IPS-NIHi7 (cell line): Measurements from ENCODE around the gene MYO18B.

Source experiments
- DNase-seq: peaks from one replicate; pipeline ENCODE4 v3.0.0; 2012; ENCODE audit warnings: mixed read lengths; ENCODE audit errors: extremely low spot score

The MYO18B gene

DNA sequence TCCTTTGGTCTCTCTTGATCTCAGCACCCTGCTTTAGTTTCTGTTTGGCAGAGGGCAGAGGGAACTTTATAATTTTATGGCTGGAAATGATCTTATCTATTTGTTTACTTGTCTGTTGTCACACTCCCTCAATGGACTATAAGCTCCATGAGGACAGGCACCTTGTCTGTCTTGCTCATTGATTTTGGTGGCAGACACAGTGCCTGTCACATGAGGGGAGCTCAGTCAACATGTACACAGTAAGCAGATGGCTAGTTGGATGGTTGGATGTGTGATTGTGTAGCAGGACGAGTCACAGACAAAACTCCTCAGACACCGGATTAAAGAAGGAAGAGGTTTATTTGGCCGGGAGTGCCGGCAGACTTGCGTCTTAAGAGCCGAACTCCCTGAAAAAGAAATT, 80.4 kb downstream of the MYO18B start:
- DNase-seq: no peak

DNA sequence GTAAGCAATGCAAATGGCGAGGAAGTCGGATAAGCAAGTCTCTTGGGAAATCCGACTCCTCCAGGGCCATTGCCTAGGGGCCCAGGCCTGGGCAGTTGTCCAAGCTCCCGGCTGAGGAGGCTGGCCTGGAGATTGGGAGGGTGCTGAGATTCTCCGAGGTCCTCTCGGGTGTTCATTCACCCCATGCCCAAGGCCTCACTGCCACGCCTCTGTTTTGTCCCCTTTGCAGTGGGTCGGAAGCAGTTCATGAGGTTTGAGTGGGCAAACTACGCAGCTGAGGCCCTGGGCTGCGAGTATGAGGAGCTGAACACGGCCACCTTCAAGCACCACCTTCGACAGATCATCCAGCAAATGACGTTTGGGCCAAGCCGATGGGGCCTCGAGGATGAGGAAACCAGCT, 81.3 kb downstream of the MYO18B start:
- DNase-seq: no peak

DNA sequence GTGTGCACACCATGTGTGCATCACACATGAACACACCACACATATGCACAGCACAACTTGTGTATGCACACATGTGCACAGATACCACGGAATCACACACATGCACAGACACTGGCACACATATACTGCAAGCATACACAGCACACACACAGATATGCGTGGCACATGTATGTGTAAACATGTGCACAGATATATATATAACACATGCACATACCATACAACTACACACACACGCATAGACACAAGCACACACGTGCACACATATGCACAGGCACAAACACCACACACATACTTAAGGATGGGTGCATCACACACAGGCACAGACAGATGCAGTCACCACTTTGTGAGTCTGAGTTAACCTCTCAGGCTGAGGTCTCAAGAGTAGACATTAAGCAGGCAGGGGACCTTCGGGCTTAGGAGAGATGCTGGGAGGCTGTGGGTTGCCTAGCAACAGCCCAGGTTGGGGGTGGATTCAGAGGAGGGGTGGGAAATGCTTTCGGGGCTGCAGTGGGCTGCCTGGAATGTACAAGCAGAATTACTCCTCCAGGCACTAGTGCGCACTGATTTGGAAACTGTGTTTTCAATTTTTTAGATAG, 82.9 kb downstream of the MYO18B start:
- DNase-seq: no peak

DNA sequence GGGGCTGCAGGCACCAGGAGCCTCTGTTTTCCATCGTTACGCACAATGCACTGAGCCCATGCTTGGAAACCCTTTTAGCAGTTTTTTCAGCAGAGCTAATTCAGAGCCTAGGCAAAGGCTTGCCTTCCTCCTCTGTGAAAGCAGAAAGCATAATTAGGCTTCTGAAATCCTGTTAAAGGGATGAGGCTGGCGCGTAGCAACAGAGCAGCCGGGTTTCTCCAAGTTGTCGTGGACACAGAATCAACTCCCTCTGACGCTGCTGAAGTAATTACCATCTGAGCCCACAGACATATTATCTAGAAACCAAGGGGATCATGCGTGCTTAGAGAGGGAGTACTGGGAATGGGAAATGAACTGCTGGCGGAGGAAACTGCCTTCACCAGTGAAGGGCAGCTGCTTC, 85.4 kb downstream of the MYO18B start:
- DNase-seq: no peak

DNA sequence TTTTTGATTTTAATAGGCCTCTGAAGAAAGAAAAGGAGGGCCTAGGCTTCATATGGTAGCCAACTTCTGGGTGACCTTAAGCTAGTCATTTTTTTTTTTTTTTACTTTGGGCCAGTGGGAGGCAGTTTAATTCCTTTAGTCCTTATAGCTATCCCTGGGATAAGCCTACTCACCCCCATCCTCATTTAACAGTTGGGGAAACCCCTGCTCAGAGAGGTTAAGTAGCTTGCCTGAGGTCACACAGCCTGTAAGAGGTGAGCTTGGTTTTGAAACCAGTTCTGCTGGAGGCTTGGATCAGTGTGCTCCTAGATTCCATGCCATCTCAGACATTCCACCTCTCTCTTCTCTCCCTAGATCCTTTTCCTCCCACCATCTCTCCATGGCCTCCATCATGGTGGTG, 86.4 kb downstream of the MYO18B start:
- no peak for DNase-seq

DNA sequence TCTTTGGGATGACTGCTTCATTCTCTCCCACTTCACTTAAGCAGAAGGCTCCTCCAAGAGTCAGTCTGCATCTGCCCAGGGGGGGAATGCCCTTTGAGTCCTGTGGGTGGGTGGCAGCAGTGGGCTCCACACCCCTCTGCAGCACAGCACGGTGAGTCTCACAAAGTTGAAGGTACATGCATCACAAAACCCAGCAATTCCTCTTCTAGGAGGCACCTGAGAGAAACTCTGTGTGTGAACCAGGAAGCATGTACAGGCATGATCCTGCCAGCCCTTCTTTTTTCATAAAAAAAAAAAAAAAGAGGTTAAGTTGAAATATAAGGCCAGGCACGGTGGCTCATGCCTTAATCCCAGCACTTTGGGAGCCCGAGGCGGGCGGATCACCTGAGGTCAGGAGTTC, 87.2 kb downstream of the MYO18B start:
- DNase-seq: no peak

DNA sequence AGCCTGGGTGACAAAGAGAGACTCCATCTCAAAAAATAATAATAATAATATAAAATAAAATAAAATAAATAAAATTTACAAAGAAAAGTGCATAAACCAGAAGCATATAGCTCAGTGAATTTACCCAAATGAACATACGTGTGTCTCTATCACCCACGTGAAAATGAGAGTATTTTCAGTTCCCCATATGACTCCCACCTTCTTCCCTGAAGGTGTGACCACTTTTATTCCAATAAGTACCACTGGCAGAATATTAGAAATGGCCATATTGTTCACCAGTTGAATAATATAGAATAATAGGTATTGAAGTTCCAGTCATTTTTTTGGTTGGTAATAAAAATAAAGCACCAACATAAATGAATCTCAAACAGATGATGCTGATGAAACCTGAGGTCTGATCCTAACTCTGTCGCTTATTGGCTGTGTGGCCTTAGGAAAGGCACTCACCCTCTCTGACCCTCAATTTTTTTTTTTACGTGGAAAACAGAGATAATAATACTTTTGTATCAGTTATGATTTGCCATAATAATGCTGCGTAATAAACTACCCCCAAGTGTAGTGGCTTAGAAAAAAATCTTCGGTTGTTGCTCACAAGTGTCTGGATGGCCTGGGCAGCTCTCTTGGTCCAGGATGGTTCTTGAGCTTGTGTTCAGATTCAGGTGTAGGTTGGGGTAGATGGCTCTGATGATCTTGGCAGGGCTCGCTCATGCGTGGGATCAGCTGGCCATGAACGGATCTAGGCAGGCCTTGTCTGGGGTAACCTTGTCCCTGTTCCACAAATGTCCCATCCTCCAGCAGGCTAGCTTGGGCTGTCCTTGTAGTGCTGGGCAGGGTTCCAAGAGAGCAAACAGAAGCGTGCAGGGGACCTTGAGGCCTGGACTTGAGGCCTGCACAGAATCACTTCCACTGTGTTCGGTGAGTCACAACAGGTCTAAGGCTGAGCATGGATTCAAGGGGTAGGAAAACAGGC, 88.1 kb downstream of the MYO18B start:
- no peak for DNase-seq

DNA sequence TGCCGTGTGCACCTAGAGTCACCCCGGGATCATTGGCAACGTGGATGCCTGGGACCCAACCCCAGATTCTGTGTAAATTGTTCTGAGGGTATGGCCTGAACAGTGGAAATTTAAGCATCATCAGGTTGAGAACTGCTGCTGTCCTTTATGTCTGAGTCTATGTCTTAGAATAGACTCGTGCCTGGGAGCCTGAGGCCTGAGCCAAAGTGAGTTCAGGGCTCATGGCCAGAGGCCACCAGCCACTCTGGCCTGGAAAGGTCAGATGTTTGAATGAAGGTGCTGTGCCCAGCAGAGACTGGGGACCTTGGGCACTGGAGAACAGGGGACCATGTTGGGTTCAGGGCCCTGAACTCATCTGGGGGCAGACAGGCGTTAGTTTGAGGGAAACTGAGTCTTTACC, 91.1 kb downstream of the MYO18B start:
- no peak for DNase-seq

DNA sequence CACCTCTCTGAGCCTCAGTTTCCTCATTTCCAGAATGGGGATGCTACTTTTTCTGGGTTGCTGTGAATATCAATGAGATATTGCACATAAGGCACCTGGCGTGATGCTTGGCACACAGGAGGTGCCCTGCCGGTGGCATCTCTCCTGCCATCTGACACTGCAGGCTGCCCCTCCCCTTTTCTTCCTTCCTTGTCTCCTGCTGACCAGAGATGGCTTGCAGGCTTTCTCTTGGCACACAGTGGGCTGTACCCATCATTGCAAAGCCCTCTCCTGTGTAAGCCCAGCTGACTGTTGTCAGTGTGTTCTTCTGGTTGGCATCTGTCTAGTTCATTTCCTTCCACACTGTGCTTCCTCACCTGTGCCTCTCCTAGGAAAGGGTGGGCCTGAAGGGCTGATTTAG, 91.7 kb downstream of the MYO18B start:
- no peak for DNase-seq

DNA sequence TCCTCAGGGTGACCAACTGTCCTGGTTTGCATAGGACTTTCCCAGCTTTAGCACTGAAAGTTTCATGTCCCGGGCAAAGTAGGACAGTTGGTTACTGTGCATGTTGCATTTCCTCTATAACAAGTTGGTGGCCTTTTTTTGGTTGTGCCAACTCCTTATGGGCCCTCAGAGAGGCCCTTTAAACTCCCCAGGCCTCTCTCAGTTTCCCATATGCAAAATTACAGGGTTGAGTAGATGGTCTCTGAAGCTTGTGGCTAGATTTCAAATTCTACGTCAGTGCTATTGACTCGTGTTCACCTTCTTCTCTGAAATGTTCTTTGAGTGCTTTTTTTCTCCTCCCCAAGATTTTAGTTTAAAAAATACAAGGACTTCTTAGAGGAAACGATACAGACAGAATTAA, 92.5 kb downstream of the MYO18B start:
- no peak for DNase-seq

DNA sequence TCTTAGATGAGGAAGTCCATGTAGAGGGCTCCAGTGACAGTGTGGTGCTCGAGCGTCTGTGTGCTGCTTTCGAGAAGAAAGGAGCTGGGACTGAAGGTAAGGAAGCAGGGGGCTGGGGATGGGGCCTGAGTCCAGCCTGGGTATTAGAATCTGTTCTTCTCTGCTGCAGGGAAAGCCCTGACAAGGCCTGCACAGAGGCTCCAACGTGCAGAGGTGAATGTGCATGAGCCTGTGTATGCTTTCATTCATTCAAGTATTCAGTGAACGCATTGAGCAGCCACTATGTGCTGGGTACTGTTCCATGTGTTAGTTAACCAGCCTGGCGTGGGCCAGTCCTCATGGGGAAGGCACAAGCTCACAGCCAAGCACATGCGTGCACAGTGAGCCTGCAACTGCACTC, 93.4 kb downstream of the MYO18B start:
- DNase-seq: no peak

DNA sequence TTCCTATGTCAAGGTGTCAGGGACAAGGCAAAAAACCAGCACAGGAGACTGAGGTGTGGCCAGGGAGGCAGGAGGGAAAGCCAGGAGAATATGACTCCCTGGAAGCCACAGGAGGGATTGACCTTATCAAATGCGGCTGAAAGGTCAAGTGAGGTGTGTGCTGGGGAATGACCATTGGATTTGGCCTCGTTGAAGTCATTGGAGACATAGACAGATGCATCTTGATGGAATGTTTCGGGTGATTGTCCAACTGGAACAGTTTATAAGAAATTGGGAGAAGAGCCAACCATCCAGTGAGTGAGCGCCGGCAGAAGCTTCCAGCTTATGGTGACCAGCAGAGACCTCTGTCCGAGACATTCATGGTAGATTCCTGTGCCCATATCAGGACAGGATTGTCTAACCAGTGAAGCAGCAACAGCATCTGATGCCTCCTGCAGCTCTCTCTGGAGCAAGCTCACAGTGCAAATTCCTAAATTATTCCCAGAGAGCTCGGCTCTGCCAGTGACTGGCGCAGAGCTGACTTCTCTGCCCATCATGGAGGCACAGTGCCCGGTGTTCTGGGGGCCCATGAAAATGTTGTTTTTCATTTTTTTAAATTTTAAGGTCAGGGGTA, 95.4 kb downstream of the MYO18B start:
- no peak for DNase-seq

DNA sequence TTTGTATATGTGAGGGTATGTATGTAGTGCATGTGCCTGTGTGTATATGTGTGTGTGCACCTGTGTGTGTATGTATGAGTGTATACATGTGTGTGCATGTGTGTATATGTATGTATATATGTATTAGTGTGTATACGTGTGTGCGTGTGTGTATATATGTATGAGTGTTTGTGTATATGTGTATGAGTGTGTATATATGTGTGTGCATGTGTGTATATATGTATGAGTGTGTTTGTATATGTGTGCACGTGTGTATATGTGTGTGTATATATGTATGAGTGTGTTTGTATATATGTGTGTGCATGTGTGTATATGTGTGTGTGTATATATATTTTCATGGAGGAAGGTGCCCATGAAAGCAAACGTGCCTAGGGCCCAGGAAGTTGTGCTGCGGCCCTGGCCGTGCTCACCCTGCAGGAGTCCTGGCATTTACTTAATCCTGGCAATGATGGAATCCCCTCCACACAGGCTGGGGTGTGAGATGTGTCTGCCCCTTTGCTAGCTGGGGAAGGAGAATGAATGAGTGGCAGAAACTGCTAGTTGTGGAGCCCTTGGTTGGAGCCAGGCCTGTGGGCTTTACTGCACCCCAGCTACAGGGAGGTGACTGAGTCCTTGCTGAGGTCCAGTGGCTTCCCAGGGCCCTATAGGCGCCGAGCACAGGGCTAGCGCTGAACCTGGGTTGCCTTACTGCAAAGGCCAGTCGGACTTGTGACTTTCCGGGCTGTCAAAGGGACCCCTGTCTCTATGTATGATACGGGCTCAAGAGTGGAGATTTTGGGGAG, 97.2 kb downstream of the MYO18B start:
- DNase-seq: no peak

DNA sequence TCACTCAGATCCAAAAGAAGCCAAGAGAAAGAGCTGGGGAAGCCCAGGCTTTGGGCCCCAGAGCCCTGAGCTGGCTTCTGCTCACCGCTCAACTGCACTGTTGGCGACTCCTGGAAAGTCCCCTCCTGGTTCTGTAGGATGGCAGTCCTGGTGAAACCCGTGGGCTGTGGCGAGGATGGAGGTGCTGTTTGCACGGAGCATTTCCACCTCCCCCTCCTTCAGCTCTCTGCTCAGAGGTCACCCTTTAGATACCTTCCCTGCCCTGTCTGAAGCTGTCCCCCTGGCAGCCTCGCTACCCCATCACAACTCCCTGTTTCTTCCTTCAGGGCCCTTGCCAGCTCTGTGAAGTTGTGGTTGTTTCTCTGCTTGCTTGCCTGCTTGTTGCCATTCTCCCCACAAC, 97.8 kb downstream of the MYO18B start:
- no peak for DNase-seq

DNA sequence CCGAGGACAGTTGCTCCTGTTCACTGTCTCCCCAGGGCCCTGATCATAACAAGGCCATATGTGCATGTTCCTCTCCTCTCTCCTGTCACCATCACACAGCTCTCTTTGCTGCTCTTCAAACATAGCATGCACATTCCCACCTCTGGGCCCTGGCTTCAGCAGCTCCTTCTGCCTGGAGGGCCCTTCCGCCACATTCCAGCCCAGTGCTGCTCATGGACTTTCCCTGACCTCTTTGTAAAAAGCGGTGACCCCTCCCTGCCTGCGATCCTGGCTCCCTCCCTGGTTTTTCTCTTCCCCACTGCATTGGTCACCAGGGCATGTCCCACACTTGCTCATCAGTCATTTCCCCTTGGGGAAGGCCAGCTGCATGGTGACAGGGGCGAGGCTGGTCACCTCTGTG, 98.2 kb downstream of the MYO18B start:
- DNase-seq: no peak

DNA sequence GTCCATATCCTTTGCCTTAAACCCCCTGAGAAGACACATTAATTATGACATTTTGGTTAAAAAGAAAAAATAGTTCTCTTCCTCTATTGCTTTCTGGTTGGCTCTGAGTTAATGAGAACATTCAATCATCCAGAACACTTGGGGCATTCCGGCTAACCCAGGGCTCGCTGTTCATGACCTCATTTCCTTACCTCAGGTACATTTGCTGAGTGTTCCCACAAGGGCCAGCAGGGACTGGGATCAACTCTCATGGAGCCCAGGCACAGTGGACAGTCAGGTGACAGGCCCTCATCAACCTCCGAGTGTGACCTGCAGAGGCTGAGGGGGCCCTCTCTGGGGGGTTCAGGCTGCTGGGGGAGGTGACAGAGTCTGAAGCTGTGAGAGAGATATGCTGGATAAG, 98.9 kb downstream of the MYO18B start:
- no peak for DNase-seq

DNA sequence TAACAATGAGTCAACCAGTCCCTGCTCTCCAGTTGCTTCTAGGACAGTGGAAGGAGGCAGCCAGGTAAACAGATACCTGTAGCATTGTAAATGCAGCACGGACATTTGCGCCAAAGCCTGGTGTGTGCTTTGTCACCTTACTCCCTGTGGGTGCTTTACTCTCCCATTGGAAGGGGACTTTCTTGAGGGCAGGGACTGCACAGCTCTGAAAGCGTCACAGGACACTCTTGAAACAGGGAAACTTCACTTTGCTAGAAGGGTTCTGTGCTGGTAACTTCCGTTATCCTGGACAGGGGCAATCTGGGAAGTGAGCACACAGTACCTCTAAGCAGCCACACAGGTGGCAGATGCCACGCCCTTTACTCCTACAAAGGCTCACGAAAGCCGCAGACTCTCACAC, 99.8 kb downstream of the MYO18B start:
- no peak for DNase-seq

DNA sequence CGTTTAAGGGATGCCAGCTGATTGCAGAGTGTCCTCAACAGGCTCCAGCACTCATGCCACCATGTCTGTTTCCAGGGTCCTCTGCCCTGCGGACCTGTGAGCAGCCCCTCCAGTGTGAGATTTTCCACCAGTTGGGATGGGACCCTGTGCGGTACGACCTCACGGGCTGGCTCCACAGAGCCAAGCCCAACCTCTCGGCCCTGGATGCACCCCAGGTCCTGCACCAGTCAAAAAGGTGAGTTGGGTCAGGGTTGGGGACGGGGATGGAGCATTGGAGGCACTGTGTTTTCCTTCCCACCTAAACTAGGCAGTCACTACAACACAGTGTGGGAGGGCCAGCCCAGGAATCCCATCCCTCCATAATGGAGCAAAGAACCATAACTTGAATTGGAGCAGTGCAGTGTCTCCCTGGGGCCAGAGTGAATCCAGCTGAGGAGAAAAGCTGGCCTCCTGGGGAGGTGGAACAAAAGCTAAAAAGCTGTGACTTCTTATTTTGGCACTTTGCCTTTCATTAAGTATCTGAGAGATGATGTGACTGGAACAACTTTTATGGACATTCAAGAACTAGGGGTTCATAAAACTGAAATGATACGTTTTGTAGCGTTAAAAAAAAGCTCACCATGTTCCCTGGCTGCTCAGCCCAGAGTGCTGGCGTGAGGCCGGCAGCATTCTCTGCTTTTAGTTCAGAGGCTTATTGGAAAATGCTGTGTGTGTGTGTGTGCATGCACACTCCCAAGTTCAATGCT, 101.8 kb downstream of the MYO18B start:
- DNase-seq: no peak

DNA sequence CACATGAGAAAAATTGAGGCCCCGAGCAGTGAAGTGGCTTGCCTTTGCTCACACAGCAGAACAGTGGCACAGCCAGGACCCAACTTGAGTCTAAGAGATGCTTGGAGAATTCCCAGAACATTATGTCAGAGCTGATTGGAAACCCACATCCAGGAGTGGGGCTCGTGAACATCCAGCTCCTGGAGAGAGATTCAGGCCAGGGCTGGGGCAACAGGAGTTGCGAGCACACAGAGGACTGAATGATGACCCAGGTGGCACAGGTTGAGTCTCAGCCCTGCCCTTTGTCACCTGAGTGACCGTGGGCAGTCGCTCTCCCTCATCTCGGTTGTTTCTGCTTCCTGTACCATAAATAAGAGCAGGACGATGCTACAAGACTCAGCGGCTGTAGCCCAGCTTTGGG, 102.6 kb downstream of the MYO18B start:
- DNase-seq: no peak

DNA sequence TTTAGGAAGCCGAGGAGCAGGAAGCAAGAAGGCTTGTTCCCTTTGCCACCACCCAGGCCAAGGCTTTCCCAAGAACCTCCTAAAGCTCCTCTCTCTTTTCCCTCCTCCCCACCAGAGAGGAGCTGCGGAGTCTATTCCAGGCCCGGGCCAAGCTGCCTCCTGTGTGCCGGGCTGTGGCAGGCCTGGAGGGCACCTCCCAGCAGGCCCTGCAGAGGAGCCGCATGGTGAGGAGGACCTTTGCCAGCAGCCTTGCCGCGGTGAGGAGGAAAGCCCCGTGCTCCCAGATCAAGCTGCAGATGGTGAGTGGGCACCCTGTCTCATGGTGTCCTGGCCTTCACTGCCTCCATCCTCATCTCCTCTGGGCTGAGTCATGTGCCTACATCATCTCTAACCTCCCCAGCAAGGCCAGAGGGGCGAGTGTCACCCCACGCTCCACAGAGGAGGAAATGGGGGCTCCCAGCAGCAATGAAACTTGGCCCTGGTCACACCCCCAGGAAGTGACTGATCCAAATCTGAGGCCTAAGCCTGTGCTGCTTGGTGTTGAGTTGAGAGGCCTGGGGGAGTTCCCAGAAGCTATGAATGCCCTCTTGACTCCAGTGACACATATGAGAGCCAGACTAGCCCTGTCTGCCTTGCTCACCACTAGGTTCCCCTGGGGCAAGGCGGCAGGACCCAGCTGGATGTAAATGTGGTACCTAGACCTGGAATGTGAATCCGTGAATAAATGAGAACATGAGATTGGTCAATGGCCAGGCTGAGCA, 104.2 kb downstream of the MYO18B start:
- no peak for DNase-seq

DNA sequence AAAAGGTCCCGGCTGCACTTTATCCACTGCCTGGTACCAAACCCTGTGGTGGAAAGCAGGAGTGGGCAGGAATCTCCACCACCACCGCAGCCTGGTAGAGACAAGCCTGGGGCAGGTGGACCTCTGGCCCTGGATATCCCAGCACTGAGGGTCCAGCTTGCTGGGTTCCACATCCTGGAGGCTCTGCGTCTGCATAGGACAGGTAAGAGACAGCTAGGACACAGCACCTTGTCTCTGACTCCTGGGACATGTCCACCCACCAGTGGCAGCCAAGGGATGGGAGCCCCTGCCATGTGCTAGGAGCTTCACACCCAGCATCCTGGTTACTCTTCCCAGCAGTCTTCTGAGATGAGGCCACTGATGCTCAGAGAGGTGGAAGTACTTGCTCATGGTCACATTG, 105.5 kb downstream of the MYO18B start:
- DNase-seq: no peak
